K562 (cell line): ENCODE data around the gene CCDC9. TPM values are rescaled to one million over a fixed set of nuclear protein-coding genes. Genes with fewer than 3 reads are reported as not detected.

Experiments
- CAMTA2 ChIP-seq: fragments of 250-450 bp; sonication (Bioruptor Pico); conservative IDR thresholded peaks from 2 replicates; pipeline ENCODE4 v1.5.1; 2022
- MYC ChIP-seq, 2 experiments: fragments of 250-450 bp in 1 of 2; sonication (Bioruptor Pico) in 1 of 2; IDR thresholded peaks; 2 replicates each; pipeline versions ENCODE4 v1.5.1 to v1.6.1; 2012 to 2021; ENCODE audit warnings: low read depth in 2 of 2, borderline replicate concordance in 1 of 2, improper control_type of control experiment in 1 of 2, low read length in 1 of 2, mild to moderate bottlenecking in 1 of 2, moderate library complexity in 1 of 2
- NEUROD1 ChIP-seq: fragments of 150-350 bp; IDR thresholded peaks from 2 replicates; pipeline ENCODE4 v1.6.1; 2014; ENCODE audit warnings: borderline replicate concordance, low read length, low read depth; ENCODE audit not compliant: partially characterized antibody
- POLR2H ChIP-seq: IDR thresholded peaks from 2 replicates; pipeline ENCODE4 v1.6.1; 2016; ENCODE audit warnings: missing genetic modification characterization, low read depth, mild to moderate bottlenecking, control low read depth, missing compliant biosample characterization, moderate library complexity
- TAL1 ChIP-seq: fragments of 450-650 bp; IDR thresholded peaks from 2 replicates; pipeline ENCODE4 v1.6.1; 2016; ENCODE audit warnings: mild to moderate bottlenecking
- TBP ChIP-seq: optimal IDR thresholded peaks from 2 replicates; pipeline ENCODE3; 2011; ENCODE audit warnings: low read depth, low read length, improper control_type of control experiment
- polyA plus RNA-seq, 8 experiments: library from polyadenylated mRNA; depleted of rRNA in 4 of 8; stranded (reverse) in 5 of 8; unstranded in 3 of 8; fragments of >200 nt; fragmentation: Nextera tagmentation in 2 of 8; fragmentation: Illumina TruSeq in 1 of 8; extraction: Ambion mirVana in 2 of 8; extraction: Trizol in 1 of 8; gene quantifications; 2 replicates each; pipeline versions ENCODE4 v1.2.1 to v1.2.3, GENCODE V29; 2011 to 2014; ENCODE audit warnings: inconsistent platforms in 1 of 8, missing spikeins in 1 of 8
- total RNA-seq, 7 experiments: library from RNA; depleted of rRNA in 6 of 7; stranded (reverse); fragments of >200 nt in 6 of 7; fragmentation: Illumina TruSeq in 2 of 7; extraction: Trizol in 2 of 7; gene quantifications; 2 replicates each; pipeline versions ENCODE4 v1.2.1 to v1.2.3, GENCODE V29; 2011 to 2021; ENCODE audit warnings: low replicate concordance in 1 of 7
- TF ChIP-seq, protein P1 (sequence below): fragments of 250-450 bp; sonication (Bioruptor Pico); IDR thresholded peaks from 2 replicates; pipeline ENCODE4 v1.8.0; 2022; ENCODE audit warnings: moderate library complexity, mild to moderate bottlenecking, inconsistent platforms
- TF ChIP-seq, protein P2 (sequence below): fragments of 150-350 bp; IDR thresholded peaks from 2 replicates; pipeline ENCODE4 v1.6.1; 2014; ENCODE audit warnings: low read depth, mild to moderate bottlenecking, low read length, borderline replicate concordance
- TF ChIP-seq, protein P3 (sequence below), 2 experiments: fragments of 450-650 bp; IDR thresholded peaks; 2 replicates each; pipeline ENCODE4 v1.6.1; 2016
- TF ChIP-seq, protein P4 (sequence below): fragments of 450-650 bp; formaldehyde crosslinking; conservative IDR thresholded peaks from 2 replicates; pipeline ENCODE4 v1.4.0; 2022; ENCODE audit warnings: mild to moderate bottlenecking, missing genetic modification characterization
- TF ChIP-seq, protein P5 (sequence below): sonication (generic); formaldehyde crosslinking; IDR thresholded peaks from 2 replicates; pipeline ENCODE4 v1.8.1; 2023; ENCODE audit warnings: mild to moderate bottlenecking, missing genetic modification reagents
- TF ChIP-seq, protein P6 (sequence below): fragments of 450-650 bp; IDR thresholded peaks from 2 replicates; pipeline ENCODE4 v1.7.1; 2018; ENCODE audit warnings: mild to moderate bottlenecking, low read depth; ENCODE audit not compliant: partially characterized antibody
- TF ChIP-seq, protein P7 (sequence below): sonication (generic); formaldehyde crosslinking; IDR thresholded peaks from 2 replicates; pipeline ENCODE4 v1.8.0; 2022; ENCODE audit warnings: mild to moderate bottlenecking, missing genetic modification reagents

Gene CCDC9
- total and polyA plus RNA-seq, 9 of the 15 experiments (the other 6 are each of a cell fraction or from before 2014, with no cell fraction given), result 0.23 to 38.6 (median 8.4) TPM

DNA sequence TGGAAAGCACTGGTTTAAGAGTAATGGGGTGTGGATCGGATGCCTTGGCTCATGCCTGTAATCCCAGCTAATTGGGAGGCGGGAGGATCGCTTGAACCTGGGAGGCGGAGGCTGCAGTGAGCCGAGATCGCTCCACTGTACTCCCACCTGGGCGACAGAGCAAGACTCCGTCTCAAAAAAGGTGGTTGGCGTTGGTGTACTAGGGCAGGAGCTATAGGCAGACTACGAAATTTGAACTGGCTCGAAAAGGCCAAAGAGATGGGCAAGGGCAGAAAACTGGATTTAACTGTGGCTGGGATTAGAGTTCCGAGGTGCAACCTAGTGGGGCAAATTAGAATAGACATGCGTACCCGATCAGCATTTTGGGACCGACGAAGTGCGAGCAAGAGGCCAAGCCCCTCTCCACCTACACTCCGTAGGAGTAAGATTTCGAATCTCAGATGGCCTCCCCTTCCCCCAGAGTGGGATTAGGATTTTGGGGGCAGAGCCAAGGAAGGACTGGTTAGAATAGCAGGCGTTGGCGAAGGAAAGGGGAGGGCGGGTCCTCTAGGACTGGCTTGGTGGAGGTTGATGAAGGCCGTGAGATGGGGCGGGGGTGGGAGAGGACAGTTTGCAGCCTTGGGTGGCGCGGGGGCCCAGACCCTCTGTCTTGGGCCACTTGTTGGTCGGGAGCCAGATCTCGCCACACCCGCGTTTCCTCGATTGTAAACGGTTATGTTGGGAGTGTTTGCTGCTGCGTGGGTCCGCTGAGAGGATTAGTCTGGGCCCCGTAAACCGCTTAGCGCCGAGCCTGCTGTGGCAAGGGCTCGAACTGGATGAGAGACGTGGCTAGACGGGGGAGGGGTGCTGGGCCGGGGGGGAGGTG is 16.4 kb downstream of the CCDC9 start (continued):
- TF ChIP-seq, protein P1, sequence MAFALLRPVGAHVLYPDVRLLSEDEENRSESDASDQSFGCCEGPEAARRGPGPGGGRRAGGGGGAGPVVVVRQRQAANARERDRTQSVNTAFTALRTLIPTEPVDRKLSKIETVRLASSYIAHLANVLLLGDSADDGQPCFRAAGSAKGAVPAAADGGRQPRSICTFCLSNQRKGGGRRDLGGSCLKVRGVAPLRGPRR (CRISPR knock-in tag), result no peak
- TF ChIP-seq TBP (no peak), NEUROD1 (no peak), POLR2H (tag) (no peak), TAL1 (no peak), MYC (IDR thresholded peaks at IDR 0.05; ENCODE audit: low read depth, low read length) (no peak), MYC (CRISPR knock-in tag; IDR thresholded peaks at IDR 0.05; ENCODE audit: borderline replicate concordance, low read depth) (no peak), CAMTA2 (CRISPR knock-in tag) (no peak)
- TF ChIP-seq, protein P2, sequence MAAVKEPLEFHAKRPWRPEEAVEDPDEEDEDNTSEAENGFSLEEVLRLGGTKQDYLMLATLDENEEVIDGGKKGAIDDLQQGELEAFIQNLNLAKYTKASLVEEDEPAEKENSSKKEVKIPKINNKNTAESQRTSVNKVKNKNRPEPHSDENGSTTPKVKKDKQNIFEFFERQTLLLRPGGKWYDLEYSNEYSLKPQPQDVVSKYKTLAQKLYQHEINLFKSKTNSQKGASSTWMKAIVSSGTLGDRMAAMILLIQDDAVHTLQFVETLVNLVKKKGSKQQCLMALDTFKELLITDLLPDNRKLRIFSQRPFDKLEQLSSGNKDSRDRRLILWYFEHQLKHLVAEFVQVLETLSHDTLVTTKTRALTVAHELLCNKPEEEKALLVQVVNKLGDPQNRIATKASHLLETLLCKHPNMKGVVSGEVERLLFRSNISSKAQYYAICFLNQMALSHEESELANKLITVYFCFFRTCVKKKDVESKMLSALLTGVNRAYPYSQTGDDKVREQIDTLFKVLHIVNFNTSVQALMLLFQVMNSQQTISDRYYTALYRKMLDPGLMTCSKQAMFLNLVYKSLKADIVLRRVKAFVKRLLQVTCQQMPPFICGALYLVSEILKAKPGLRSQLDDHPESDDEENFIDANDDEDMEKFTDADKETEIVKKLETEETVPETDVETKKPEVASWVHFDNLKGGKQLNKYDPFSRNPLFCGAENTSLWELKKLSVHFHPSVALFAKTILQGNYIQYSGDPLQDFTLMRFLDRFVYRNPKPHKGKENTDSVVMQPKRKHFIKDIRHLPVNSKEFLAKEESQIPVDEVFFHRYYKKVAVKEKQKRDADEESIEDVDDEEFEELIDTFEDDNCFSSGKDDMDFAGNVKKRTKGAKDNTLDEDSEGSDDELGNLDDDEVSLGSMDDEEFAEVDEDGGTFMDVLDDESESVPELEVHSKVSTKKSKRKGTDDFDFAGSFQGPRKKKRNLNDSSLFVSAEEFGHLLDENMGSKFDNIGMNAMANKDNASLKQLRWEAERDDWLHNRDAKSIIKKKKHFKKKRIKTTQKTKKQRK, result no peak
- TF ChIP-seq, protein P3, sequence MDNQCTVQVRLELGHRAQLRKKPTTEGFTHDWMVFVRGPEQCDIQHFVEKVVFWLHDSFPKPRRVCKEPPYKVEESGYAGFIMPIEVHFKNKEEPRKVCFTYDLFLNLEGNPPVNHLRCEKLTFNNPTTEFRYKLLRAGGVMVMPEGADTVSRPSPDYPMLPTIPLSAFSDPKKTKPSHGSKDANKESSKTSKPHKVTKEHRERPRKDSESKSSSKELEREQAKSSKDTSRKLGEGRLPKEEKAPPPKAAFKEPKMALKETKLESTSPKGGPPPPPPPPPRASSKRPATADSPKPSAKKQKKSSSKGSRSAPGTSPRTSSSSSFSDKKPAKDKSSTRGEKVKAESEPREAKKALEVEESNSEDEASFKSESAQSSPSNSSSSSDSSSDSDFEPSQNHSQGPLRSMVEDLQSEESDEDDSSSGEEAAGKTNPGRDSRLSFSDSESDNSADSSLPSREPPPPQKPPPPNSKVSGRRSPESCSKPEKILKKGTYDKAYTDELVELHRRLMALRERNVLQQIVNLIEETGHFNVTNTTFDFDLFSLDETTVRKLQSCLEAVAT (IDR thresholded peaks at IDR 0.05), result peak; percentile 8 to 40; a peak in 1 of 4 replicates
- TF ChIP-seq, protein P4, sequence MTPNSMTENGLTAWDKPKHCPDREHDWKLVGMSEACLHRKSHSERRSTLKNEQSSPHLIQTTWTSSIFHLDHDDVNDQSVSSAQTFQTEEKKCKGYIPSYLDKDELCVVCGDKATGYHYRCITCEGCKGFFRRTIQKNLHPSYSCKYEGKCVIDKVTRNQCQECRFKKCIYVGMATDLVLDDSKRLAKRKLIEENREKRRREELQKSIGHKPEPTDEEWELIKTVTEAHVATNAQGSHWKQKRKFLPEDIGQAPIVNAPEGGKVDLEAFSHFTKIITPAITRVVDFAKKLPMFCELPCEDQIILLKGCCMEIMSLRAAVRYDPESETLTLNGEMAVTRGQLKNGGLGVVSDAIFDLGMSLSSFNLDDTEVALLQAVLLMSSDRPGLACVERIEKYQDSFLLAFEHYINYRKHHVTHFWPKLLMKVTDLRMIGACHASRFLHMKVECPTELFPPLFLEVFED (CRISPR knock-in tag), result no peak
- TF ChIP-seq, protein P5, sequence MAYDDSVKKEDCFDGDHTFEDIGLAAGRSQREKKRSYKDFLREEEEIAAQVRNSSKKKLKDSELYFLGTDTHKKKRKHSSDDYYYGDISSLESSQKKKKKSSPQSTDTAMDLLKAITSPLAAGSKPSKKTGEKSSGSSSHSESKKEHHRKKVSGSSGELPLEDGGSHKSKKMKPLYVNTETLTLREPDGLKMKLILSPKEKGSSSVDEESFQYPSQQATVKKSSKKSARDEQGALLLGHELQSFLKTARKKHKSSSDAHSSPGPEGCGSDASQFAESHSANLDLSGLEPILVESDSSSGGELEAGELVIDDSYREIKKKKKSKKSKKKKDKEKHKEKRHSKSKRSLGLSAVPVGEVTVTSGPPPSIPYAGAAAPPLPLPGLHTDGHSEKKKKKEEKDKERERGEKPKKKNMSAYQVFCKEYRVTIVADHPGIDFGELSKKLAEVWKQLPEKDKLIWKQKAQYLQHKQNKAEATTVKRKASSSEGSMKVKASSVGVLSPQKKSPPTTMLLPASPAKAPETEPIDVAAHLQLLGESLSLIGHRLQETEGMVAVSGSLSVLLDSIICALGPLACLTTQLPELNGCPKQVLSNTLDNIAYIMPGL, result no peak
- TF ChIP-seq, protein P6, sequence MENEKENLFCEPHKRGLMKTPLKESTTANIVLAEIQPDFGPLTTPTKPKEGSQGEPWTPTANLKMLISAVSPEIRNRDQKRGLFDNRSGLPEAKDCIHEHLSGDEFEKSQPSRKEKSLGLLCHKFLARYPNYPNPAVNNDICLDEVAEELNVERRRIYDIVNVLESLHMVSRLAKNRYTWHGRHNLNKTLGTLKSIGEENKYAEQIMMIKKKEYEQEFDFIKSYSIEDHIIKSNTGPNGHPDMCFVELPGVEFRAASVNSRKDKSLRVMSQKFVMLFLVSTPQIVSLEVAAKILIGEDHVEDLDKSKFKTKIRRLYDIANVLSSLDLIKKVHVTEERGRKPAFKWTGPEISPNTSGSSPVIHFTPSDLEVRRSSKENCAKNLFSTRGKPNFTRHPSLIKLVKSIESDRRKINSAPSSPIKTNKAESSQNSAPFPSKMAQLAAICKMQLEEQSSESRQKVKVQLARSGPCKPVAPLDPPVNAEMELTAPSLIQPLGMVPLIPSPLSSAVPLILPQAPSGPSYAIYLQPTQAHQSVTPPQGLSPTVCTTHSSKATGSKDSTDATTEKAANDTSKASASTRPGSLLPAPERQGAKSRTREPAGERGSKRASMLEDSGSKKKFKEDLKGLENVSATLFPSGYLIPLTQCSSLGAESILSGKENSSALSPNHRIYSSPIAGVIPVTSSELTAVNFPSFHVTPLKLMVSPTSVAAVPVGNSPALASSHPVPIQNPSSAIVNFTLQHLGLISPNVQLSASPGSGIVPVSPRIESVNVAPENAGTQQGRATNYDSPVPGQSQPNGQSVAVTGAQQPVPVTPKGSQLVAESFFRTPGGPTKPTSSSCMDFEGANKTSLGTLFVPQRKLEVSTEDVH, result no peak
- TF ChIP-seq, protein P7, sequence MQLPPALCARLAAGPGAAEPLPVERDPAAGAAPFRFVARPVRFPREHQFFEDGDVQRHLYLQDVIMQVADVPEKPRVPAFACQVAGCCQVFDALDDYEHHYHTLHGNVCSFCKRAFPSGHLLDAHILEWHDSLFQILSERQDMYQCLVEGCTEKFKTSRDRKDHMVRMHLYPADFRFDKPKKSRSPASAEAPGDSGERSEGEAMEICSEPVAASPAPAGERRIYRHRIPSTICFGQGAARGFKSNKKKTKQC (CRISPR knock-in tag), result 0 out of 2 replicates have a peak, but pooled peaks have one; percentile 2
